GM12875 (cell line): ENCODE data around the gene ALKBH5.

ENCODE experiments used
- H3K4me3 ChIP-seq: one replicate; pipeline ENCODE4 v1.5.1; 2011; ENCODE audit warnings: low read depth, low read length, control low read depth
- TF ChIP-seq, protein P1 (sequence below): IDR thresholded peaks from 2 replicates; pipeline ENCODE4 v1.5.1; 2011; ENCODE audit warnings: low read depth, mild to moderate bottlenecking, control low read depth, inconsistent platforms, low read length, moderate library complexity, borderline replicate concordance; ENCODE audit not compliant: insufficient read depth

Gene ALKBH5

DNA sequence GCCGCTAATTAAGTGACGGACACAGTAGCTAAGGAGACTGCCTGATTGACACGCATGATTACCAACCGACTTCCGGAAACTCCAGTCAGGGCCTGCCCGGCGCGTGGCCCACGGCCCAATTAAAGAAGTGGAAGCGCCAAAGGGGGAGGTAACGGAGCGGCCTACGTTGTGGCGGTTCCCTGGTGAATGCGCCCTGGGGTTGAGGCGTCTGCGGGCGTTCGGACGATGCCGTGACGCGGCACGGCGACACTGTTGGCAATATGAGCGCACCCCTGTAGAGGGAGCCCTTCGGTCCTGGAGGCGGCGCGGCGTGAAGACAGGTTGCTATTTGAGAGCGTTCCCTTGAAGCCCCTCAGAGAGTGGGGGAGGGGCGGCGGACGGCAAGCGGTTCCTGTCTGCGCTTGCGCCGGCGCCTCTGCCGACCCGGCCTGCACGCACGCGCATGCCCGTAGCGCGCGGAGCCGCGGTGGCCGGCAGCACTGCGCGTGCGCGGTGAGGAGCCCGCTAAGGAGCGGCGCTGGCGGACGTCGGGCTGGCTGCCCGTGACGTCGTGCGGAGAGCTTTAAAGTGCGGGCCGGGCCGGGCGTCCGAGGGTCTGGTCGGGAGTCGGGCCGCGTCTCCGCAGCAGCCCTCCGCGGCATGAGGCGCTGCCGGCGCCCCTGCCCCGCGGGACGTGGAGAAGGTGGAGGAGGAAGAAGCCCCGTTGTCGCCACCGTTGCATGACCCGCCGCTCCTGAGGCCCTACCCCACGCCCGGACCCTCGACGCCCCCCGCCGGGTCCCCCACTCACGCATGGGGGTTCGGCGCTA is at the start of gene ALKBH5:
TSS of gene ALKBH5 (plus strand) at position 495 of the 809 bp plus-strand sequence. CDS start 416 bp downstream, outside the sequence.
- H3K4me3 ChIP-seq, result peak within 1 kb of the TSS; percentile 92
- TF ChIP-seq, protein P1, sequence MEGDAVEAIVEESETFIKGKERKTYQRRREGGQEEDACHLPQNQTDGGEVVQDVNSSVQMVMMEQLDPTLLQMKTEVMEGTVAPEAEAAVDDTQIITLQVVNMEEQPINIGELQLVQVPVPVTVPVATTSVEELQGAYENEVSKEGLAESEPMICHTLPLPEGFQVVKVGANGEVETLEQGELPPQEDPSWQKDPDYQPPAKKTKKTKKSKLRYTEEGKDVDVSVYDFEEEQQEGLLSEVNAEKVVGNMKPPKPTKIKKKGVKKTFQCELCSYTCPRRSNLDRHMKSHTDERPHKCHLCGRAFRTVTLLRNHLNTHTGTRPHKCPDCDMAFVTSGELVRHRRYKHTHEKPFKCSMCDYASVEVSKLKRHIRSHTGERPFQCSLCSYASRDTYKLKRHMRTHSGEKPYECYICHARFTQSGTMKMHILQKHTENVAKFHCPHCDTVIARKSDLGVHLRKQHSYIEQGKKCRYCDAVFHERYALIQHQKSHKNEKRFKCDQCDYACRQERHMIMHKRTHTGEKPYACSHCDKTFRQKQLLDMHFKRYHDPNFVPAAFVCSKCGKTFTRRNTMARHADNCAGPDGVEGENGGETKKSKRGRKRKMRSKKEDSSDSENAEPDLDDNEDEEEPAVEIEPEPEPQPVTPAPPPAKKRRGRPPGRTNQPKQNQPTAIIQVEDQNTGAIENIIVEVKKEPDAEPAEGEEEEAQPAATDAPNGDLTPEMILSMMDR, result peak; percentile 54

DNA sequence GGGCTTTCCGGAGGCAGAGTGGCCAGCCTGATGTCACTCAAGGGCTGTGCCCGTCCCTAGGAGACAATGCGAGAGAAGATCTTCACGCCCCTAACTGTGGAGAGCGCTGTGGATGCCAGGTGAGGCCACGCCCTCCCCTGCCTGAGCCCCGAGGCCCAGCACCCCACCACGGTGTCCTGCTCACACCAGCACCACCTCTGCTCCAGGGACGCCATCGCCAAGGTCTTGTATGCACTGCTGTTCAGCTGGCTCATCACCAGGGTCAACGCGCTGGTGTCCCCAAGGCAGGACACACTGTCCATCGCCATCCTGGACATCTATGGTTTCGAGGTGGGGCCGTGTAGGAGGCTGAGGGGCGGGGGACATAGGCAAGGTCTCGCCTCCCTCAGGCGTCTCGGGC is 47.3 kb upstream of the ALKBH5 start:
- TF ChIP-seq, protein P1, result no peak

DNA sequence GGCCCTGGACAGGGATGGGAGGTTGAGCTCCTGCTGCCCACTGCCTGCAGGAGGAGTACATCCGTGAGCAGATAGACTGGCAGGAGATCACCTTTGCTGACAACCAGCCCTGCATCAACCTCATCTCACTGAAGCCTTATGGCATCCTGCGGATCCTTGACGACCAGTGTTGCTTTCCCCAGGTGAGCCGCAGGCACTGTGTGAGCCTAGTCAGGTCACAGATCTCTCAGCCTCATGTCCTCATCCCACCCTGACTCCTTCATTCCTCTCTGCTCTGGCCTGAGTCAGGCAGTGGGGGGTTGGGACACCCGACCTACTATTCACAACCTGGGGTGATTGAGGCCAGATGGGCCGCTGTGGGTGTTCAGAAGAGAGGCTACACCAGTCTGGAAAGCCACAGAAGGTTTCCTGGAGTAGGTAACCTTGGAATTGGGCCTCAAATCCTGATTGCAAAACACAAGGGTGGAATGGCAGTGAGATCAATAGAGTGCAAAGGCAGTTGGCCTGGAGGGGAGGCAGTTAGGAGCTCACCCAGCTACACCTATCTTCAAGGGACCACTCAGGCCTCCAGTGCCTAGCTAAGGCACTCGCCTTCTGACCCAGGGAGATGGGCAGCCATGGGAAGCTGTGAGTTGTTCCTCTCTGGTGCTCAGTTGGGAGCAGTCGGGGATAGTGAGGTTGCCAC is 45.4 kb upstream of the ALKBH5 start:
- TF ChIP-seq, protein P1, result no peak
- no peak overlapping the region for H3K4me3 ChIP-seq

More for the DNA sequence above, 47.3 kb upstream of the ALKBH5 start:
- H3K4me3 ChIP-seq, result no peak overlapping the region

DNA sequence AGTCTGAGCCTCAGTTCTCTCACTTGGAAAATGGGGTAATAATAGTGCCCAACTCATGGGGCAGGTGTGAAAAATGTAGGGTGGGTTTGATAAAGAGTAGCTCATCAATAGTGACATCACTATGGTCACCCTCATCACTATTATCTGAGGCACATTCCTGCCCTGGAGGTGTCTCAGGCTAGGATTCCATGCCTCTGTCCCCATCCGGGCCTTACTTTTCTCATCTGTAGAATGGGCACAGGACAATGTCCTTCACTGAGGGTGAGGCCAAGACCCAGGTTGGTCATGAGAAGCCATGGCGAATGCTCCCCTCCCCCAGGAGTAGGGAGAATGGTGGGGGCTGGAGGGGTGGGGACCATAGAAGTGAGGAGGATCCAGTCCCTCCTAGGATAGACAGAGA is 44.5 kb upstream of the ALKBH5 start:
- TF ChIP-seq, protein P1, result no peak
- no peak overlapping the region for H3K4me3 ChIP-seq

DNA sequence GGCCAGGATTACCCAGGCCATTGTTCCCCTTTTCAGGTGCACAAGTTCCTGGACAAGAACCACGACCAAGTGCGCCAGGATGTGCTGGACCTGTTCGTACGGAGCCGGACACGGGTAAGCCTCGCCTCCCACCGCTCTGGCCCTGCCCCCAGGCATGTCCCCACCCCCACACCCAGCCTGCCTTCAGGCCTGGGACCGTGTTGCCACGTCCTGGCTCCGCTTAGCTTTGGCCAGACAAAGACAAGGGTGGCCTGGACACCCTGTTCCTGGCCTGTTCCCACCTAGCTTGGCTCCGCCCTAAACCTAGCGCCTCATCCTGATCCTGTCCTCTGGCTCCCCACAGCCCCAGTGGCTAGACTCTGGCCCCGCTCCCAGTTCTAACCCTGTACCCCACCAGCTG is 44.1 kb upstream of the ALKBH5 start:
- H3K4me3 ChIP-seq, result no peak overlapping the region

DNA sequence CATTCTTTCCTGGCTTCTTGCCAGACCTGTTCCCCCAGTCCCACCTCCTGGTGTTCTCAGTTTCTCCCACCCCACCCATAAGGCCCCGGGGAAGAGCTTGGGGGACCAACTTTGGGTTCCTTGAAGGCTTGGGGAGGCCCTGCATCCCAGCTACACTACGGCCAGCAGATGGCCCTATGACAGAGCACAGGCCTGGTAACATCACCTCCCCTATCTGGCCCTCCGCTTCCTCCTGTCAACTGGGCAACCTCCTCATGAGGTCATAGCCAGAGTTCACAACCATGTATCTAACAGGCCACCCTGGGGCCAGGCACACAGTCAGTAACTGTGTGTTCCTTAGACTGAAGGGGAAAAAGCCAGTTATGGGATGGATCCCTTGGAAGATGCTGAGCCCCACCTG is 43.7 kb upstream of the ALKBH5 start:
- TF ChIP-seq, protein P1, result peak; percentile 22; the same call in 1 of the 2 replicates
- H3K4me3 ChIP-seq, result no peak overlapping the region

More for the DNA sequence above, 44.1 kb upstream of the ALKBH5 start:
- TF ChIP-seq, protein P1, result no peak
